NCI-H345 treated with DMSO at 0.1 percent for 48 hours (cell line): Measurements from ENCODE around the gene PTGS1.
A peak's percentile ranks its signal among the peaks of the same experiment; 100 is the strongest.
"Not testable (repeated sequence)": the region's sequence is repeated elsewhere in the genome, so short reads cannot be mapped to it uniquely, and the experiment has no call there.

Experiments
- DNase-seq: peaks from one replicate; lab custom pipeline; 2025; ENCODE audit not compliant: unreplicated experiment; lab: John Stamatoyannopoulos, UW

Gene PTGS1

GRCh38 chr9:122394265-122395125 lies 23.7 kb downstream of the PTGS1 start:
- DNase-seq = no peak

GRCh38 chr9:122396614-122397148 lies 25.9 kb downstream of the PTGS1 start:
- no peak for DNase-seq

GRCh38 chr9:122397749-122398148 lies 26.9 kb downstream of the PTGS1 start:
- DNase-seq = no peak

GRCh38 chr9:122398371-122398924 lies 27.6 kb downstream of the PTGS1 start:
- DNase-seq = no peak

- no peak for DNase-seq
These were observed 31.1 kb downstream of the PTGS1 start for GRCh38 chr9:122401896-122402295.

- DNase-seq = no peak
These were observed 31.6 kb downstream of the PTGS1 start for GRCh38 chr9:122402403-122402871.

- DNase-seq = no peak
These were observed 32.0 kb downstream of the PTGS1 start for GRCh38 chr9:122402874-122403273.

- no peak for DNase-seq
These were observed 32.7 kb downstream of the PTGS1 start for GRCh38 chr9:122403381-122404000.

- DNase-seq = not testable (repeated sequence)
These were observed 34.7 kb downstream of the PTGS1 start for GRCh38 chr9:122405304-122406069.

GRCh38 chr9:122406070-122406890 lies 35.5 kb downstream of the PTGS1 start:
- no peak for DNase-seq

- DNase-seq = peak; percentile 4
These were observed 43.3 kb downstream of the PTGS1 start for GRCh38 chr9:122414108-122414507.

- DNase-seq = no peak
These were observed 47.2 kb downstream of the PTGS1 start for GRCh38 chr9:122418016-122418415.

- no peak for DNase-seq
These were observed 49.5 kb downstream of the PTGS1 start for GRCh38 chr9:122420315-122420714.

- DNase-seq = no peak
These were observed 54.3 kb downstream of the PTGS1 start for GRCh38 chr9:122425087-122425486.

- DNase-seq = no peak
These were observed 55.9 kb downstream of the PTGS1 start for GRCh38 chr9:122426723-122427122.

- DNase-seq = no peak
These were observed 71.7 kb downstream of the PTGS1 start for GRCh38 chr9:122442568-122442967.

- DNase-seq = no peak
These were observed 73.4 kb downstream of the PTGS1 start for GRCh38 chr9:122444041-122444733.
